Brain microvascular endothelial cell (primary cell): ENCODE data around the gene SPATA18.

Source experiments
- DNase-seq: peaks from one replicate; pipeline ENCODE4 v3.0.0-alpha.2; 2020
- H3K27ac ChIP-seq: fragments of 250-450 bp; sonication (Bioruptor Pico); 2 replicates; pipeline ENCODE4 v1.5.1; 2020; ENCODE audit warnings: mild to moderate bottlenecking, moderate library complexity
- H3K27me3 ChIP-seq: fragments of 250-450 bp; sonication (Bioruptor Pico); replicated peaks from 2 replicates; pipeline ENCODE4 v1.5.1; 2020; ENCODE audit warnings: mild to moderate bottlenecking
- H3K36me3 ChIP-seq: fragments of 250-450 bp; sonication (Bioruptor Pico); replicated peaks from 2 replicates; pipeline ENCODE4 v1.5.1; 2020; ENCODE audit warnings: mild to moderate bottlenecking
- H3K4me3 ChIP-seq: 2 replicates; pipeline ENCODE4 v1.5.1; 2011; ENCODE audit warnings: low read depth, mild to moderate bottlenecking, control low read depth, low read length, moderate library complexity
- CTCF ChIP-seq: IDR thresholded peaks from 2 replicates; pipeline ENCODE4 v1.5.1; 2011; ENCODE audit warnings: low read depth, mild to moderate bottlenecking, moderate library complexity, low read length, control low read depth, inconsistent platforms; ENCODE audit errors: missing control alignments
- in situ Hi-C: cut with HindIII; loops from 2 replicates; pipeline ENCODE4 v1.10.0; 2017; ENCODE audit warnings: low sequenced_read_pairs, low pct_ligation_motif_present

The SPATA18 gene

GRCh38 chr4:52144372-52144771 is 93.3 kb downstream of the SPATA18 start:
- no peak for TF ChIP-seq CTCF
- Histone ChIP-seq H3K27me3 (no peaks in the 10 kb centered on the region), H3K36me3 (no peaks in the 10 kb centered on the region), H3K4me3 (no peak overlapping the region), H3K27ac (no peak overlapping the region)
- DNase-seq, result no peak
- in situ Hi-C loops, result no loop called here
